DOHH2 (cell line): ENCODE data around the gene GMDS.

Source experiments
- H3F3A ChIP-seq: fragments of 200-600 bp; sonication (generic), shearing (Covaris generic); 2 replicates; pipeline ENCODE4 v1.6.0; 2016; ENCODE audit warnings: antibody characterized with exemption, mild to moderate bottlenecking; ENCODE audit not compliant: control insufficient read depth, insufficient read depth
- H3K27ac ChIP-seq: fragments of 200-600 bp; sonication (generic); 2 replicates; pipeline ENCODE4 v1.5.1; 2014; ENCODE audit warnings: low read depth, mild to moderate bottlenecking, low read length, moderate library complexity
- H3K27me3 ChIP-seq: fragments of 200-600 bp; sonication (generic); 2 replicates; pipeline ENCODE4 v1.6.1; 2014; ENCODE audit warnings: mild to moderate bottlenecking, low read length, mixed read lengths; ENCODE audit not compliant: control insufficient read depth
- H3K36me3 ChIP-seq: fragments of 200-600 bp; sonication (generic); 2 replicates; pipeline ENCODE4 v1.6.1; 2014; ENCODE audit warnings: mild to moderate bottlenecking, low read length, moderate library complexity, mixed read lengths; ENCODE audit not compliant: control insufficient read depth
- H3K4me1 ChIP-seq: fragments of 200-600 bp; sonication (generic); 2 replicates; pipeline ENCODE4 v1.6.1; 2014; ENCODE audit warnings: mild to moderate bottlenecking, low read length, mixed read lengths; ENCODE audit not compliant: control insufficient read depth
- H3K4me2 ChIP-seq: fragments of 200-600 bp; sonication (generic); 2 replicates; pipeline ENCODE4 v1.6.0; 2014; ENCODE audit warnings: mild to moderate bottlenecking, low read length, moderate library complexity
- H3K4me3 ChIP-seq: fragments of 200-600 bp; sonication (generic); 2 replicates; pipeline ENCODE4 v1.5.1; 2014; ENCODE audit warnings: mild to moderate bottlenecking, low read length, mixed read lengths
- H3K79me2 ChIP-seq: fragments of 200-600 bp; sonication (generic); 2 replicates; pipeline ENCODE4 v1.6.1; 2014; ENCODE audit warnings: mild to moderate bottlenecking, low read length, mixed read lengths; ENCODE audit not compliant: control insufficient read depth
- H3K9me2 ChIP-seq: fragments of 200-600 bp; sonication (generic); replicated peaks from 2 replicates; pipeline ENCODE4 v1.6.1; 2014; ENCODE audit warnings: mild to moderate bottlenecking, low read length, mixed read lengths; ENCODE audit not compliant: control insufficient read depth
- H3K9me3 ChIP-seq: fragments of 200-600 bp; sonication (generic); 2 replicates; pipeline ENCODE4 v1.6.1; 2014; ENCODE audit warnings: antibody characterized with exemption, low read length, mixed read lengths; ENCODE audit not compliant: control insufficient read depth, insufficient read depth
- H4K20me1 ChIP-seq: fragments of 200-600 bp; sonication (generic); 2 replicates; pipeline ENCODE4 v1.6.0; 2014; ENCODE audit warnings: low read depth, mild to moderate bottlenecking, antibody characterized with exemption, low read length, moderate library complexity; ENCODE audit not compliant: control insufficient read depth, insufficient read depth
- EZH2phosphoT487 ChIP-seq: fragments of 200-600 bp; sonication (generic); IDR thresholded peaks from 2 replicates; pipeline ENCODE4 v1.6.1; 2017; ENCODE audit warnings: borderline replicate concordance, mild to moderate bottlenecking, antibody characterized with exemption, low read length, moderate library complexity, mixed read lengths
- TF ChIP-seq, protein P1 (sequence below): fragments of 200-600 bp; sonication (generic); IDR thresholded peaks from one replicate; pipeline ENCODE4 v1.5.1; 2014; ENCODE audit warnings: antibody characterized with exemption, mild to moderate bottlenecking, low read depth, low read length; ENCODE audit not compliant: poor library complexity, severe bottlenecking

The GMDS gene

DNA sequence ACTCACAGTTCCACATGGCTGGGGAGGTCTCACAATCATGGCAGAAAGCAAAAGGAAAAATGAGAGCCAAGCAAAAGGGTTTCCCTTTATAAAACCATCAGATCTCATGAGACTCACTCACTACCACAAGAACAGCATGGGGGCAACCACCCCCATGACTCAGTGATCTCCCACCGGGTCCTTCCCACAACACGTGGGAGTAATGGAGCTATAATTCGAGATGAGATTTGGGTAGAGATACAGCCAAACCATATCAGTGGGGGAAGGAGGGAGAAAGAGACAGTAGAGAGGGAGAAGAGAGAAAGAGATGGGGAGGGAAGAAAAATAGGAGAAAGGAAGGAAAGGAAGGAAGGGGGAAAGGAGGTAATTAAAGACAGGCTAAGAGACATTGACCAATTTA, 30.1 kb downstream of the GMDS start:
- Histone ChIP-seq H3K27ac (no peak overlapping the region), H3K36me3 (no peaks in the 10 kb centered on the region), H3K27me3 (no peaks in the 10 kb centered on the region), H3K79me2 (0 out of 2 replicates have a peak, but pooled peaks cover 2% of the 10 kb centered on the region), H3K9me3 (no peaks in the 10 kb centered on the region), H3K4me1 (peaks cover 8% of the 10 kb centered on the region), H3F3A (no peaks in the 10 kb centered on the region), H4K20me1 (no peaks in the 10 kb centered on the region), H3K4me2 (no peak overlapping the region), H3K9me2 (no peaks in the 10 kb centered on the region), H3K4me3 (no peak overlapping the region)
- TF ChIP-seq, protein P1, sequence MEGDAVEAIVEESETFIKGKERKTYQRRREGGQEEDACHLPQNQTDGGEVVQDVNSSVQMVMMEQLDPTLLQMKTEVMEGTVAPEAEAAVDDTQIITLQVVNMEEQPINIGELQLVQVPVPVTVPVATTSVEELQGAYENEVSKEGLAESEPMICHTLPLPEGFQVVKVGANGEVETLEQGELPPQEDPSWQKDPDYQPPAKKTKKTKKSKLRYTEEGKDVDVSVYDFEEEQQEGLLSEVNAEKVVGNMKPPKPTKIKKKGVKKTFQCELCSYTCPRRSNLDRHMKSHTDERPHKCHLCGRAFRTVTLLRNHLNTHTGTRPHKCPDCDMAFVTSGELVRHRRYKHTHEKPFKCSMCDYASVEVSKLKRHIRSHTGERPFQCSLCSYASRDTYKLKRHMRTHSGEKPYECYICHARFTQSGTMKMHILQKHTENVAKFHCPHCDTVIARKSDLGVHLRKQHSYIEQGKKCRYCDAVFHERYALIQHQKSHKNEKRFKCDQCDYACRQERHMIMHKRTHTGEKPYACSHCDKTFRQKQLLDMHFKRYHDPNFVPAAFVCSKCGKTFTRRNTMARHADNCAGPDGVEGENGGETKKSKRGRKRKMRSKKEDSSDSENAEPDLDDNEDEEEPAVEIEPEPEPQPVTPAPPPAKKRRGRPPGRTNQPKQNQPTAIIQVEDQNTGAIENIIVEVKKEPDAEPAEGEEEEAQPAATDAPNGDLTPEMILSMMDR = no peak
- TF ChIP-seq EZH2phosphoT487 = no peak

DNA sequence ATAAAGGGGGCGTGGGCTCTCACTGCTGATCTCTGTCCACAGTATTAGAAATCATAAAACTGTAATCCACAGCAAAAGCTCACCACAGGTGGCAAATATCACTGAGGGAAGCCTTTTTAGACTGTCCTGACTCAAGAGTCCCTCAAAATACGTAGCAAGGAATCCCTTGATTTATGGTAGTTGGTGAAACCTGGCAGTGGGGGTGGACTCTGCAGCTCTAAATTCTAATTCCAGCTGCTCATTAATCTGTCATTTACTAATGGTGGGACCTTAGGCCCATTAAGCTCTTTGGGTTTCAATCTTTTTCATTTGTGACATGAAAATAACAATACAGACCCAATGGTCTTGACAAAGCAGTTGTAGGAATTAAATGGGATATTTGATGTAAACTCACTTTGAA, 32.3 kb downstream of the GMDS start:
- Histone ChIP-seq H3K9me3 (no peaks in the 10 kb centered on the region), H3F3A (no peaks in the 10 kb centered on the region), H3K27ac (no peak overlapping the region), H3K9me2 (no peaks in the 10 kb centered on the region), H3K4me3 (no peak overlapping the region), H3K27me3 (no peaks in the 10 kb centered on the region), H3K36me3 (no peaks in the 10 kb centered on the region), H3K4me1 (no peaks in the 10 kb centered on the region), H3K79me2 (peaks cover 9% of the 10 kb centered on the region; the same call in 1 of the 2 replicates), H3K4me2 (no peak overlapping the region), H4K20me1 (0 out of 2 replicates have a peak, but pooled peaks cover 2% of the 10 kb centered on the region)
- TF ChIP-seq, protein P1 = no peak
- TF ChIP-seq EZH2phosphoT487 = no peak

DNA sequence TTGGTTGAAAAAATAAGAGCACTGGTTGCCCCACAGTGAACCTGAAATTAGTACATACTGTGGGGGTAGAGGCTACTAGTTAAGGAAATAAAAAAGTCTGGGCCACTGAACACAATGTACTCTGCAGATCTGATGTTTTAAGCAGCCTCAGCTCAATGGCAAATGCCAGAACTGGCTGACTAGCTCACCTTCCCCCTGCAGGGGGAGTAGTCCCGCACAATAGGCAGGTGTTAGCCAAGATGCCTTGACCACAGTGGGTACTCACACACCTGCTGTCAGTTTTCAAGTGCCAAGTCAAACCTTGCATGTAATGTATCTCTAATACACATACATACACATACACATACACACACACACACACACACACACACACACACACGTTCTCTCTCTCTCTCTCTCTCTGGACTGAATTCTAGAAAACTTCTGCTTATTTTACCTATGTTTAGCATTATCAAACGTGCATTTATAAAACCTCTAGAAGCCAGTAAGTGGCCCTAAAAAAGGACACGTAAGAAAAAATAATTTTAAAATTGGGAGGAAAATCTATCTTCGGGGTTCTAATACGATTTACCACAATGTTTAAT, 36.1 kb downstream of the GMDS start:
- Histone ChIP-seq H3K9me2 (no peaks in the 10 kb centered on the region), H4K20me1 (peaks cover 2% of the 10 kb centered on the region; the same call in 1 of the 2 replicates), H3K36me3 (no peaks in the 10 kb centered on the region), H3F3A (no peaks in the 10 kb centered on the region), H3K4me2 (no peak overlapping the region), H3K9me3 (no peaks in the 10 kb centered on the region), H3K4me1 (no peaks in the 10 kb centered on the region), H3K27ac (no peak overlapping the region), H3K27me3 (no peaks in the 10 kb centered on the region), H3K79me2 (peaks cover 9% of the 10 kb centered on the region; the same call in 1 of the 2 replicates), H3K4me3 (no peak overlapping the region)
- no peak for TF ChIP-seq EZH2phosphoT487
- TF ChIP-seq, protein P1 = peak; percentile 77
